Left ventricle myocardium inferior (tissue), 1 donor: ENCODE data around the gene CDC14B. TPM values are rescaled to one million over a fixed set of nuclear protein-coding genes. Genes with fewer than 3 reads are reported as not detected.

Source experiments
- DNase-seq: peaks from one replicate; pipeline ENCODE4 v3.0.0-alpha.2; 2020
- H3K27ac ChIP-seq: fragments of 200-600 bp; replicated peaks from 2 replicates; pipeline ENCODE4 v1.8.0; 2021
- H3K27me3 ChIP-seq: fragments of 200-600 bp; 2 replicates; pipeline ENCODE4 v1.8.0; 2021; ENCODE audit warnings: low read depth
- H3K36me3 ChIP-seq: fragments of 200-600 bp; 2 replicates; pipeline ENCODE4 v1.8.0; 2021
- H3K4me1 ChIP-seq: fragments of 200-600 bp; 2 replicates; pipeline ENCODE4 v1.8.0; 2021
- H3K4me3 ChIP-seq: fragments of 200-600 bp; 2 replicates; pipeline ENCODE4 v1.8.0; 2021; ENCODE audit warnings: mild to moderate bottlenecking, moderate library complexity
- H3K9me3 ChIP-seq: fragments of 200-600 bp; replicated peaks from 2 replicates; pipeline ENCODE4 v1.8.0; 2021
- intact Hi-C: fragments of 100-400 bp; cut with micrococcal nuclease; formaldehyde crosslinking; loops from one replicate; pipeline ENCODE4 v1.11.0; 2022
- total RNA-seq: library from RNA; stranded (reverse); fragmentation: NEBNext Ultra II Directional; extraction: Animal tissue kit (Norgen Biotek cat#: 25700); gene quantifications from one replicate; pipeline ENCODE4 v1.2.1, GENCODE V29; 2021
- TF ChIP-seq, protein P1 (sequence below): fragments of 200-600 bp; IDR thresholded peaks from 2 replicates; pipeline ENCODE4 v1.8.0; 2021; ENCODE audit warnings: antibody characterized with exemption, mild to moderate bottlenecking, borderline replicate concordance
- donor health status: DM: no; HTN: yes; CAD: no; lungs with severe emphysema.

CDC14B gene
- total RNA-seq, 1 donor from 2014 or later, result 26.4 TPM

DNA sequence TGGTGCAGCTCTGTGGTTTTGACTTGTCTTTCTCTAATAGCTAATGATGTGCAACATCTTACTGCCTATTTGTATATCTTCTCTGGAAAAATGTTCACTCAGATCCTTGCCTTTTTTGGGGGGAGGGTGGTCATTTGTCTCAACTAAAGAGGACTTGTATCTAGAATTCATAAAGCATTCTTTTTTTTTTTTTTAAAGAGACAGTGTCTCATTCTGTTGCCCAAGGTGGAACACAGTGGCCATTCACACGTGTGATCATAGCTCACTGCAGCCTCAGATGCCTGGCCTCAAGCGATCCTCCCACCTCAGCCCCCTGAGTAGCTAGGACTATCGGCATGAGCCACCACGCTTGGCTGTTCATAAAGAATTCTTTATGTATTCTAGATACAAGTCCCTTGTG, 136.4 kb downstream of the CDC14B start:
- Histone ChIP-seq H3K27ac (no peak overlapping the region), H3K9me3 (no peaks in the 10 kb centered on the region), H3K4me3 (no peak overlapping the region), H3K36me3 (peaks cover 13% of the 10 kb centered on the region), H3K27me3 (no peaks in the 10 kb centered on the region), H3K4me1 (peaks cover 25% of the 10 kb centered on the region)
- DNase-seq, result no peak
- intact Hi-C loops, result no loop called here
- TF ChIP-seq, protein P1, sequence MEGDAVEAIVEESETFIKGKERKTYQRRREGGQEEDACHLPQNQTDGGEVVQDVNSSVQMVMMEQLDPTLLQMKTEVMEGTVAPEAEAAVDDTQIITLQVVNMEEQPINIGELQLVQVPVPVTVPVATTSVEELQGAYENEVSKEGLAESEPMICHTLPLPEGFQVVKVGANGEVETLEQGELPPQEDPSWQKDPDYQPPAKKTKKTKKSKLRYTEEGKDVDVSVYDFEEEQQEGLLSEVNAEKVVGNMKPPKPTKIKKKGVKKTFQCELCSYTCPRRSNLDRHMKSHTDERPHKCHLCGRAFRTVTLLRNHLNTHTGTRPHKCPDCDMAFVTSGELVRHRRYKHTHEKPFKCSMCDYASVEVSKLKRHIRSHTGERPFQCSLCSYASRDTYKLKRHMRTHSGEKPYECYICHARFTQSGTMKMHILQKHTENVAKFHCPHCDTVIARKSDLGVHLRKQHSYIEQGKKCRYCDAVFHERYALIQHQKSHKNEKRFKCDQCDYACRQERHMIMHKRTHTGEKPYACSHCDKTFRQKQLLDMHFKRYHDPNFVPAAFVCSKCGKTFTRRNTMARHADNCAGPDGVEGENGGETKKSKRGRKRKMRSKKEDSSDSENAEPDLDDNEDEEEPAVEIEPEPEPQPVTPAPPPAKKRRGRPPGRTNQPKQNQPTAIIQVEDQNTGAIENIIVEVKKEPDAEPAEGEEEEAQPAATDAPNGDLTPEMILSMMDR, result no peak

- Histone ChIP-seq H3K4me1 (peaks cover 18% of the 10 kb centered on the region), H3K27ac (no peak overlapping the region), H3K9me3 (no peaks in the 10 kb centered on the region), H3K27me3 (no peaks in the 10 kb centered on the region), H3K4me3 (no peak overlapping the region), H3K36me3 (peaks cover 11% of the 10 kb centered on the region)
- intact Hi-C loops, result no loop called here
- no peak for DNase-seq
- TF ChIP-seq, protein P1, result no peak
Observed at GRCh38 chr9:96482476-96482875, 137.2 kb downstream of the CDC14B start.

DNA sequence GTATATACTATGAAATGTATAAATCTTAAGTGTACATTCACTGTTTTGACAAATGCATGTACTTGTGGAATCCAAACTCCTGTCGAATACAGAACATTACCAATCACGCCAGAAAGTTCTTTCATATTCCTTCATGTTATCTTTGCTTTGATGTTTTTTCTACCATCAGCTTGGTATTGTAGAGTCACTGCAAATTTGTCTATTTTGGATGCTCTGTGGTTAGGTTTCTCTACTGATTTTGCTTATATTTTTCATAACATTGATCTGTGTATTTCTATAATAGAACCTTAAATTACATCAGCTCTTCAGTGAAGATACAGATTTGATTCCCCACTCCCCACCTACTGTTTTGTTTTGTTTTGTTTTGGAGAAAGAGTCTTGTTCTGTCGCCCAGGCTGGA, 138.9 kb downstream of the CDC14B start:
- intact Hi-C loops, result no loop called here
- Histone ChIP-seq H3K27ac (no peak overlapping the region), H3K36me3 (peaks cover 16% of the 10 kb centered on the region), H3K9me3 (no peaks in the 10 kb centered on the region), H3K4me3 (no peak overlapping the region), H3K27me3 (no peaks in the 10 kb centered on the region), H3K4me1 (peaks cover 8% of the 10 kb centered on the region)
- no peak for DNase-seq
- TF ChIP-seq, protein P1, result no peak

DNA sequence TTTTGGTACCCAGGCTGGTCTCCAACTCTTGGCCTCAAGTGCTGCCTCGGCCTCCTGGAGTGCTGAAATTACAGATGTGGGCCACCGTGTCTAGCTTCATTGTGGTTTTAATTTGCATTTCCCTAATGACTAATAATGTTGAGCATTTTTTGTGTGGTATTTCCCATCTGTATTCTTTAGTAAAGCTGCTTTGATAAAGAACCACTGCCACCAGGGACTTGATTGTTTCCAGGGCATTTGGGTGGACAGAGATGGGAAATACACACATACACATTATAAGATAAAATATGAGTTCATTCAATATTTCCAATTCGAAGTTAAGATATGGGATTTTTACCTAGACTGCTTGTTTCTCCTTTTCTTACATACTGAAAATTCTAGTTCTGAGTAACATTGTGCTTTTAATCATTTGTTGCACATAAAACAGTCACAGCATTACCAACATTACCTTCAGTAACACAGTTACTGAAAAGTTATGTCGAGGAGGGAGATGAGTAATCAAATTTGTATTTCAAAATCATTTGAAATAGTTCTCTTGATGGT, 140.7 kb downstream of the CDC14B start:
- no peak for DNase-seq
- Histone ChIP-seq H3K27me3 (no peaks in the 10 kb centered on the region), H3K4me1 (peaks cover 7% of the 10 kb centered on the region), H3K36me3 (peaks cover 23% of the 10 kb centered on the region), H3K4me3 (no peak overlapping the region), H3K9me3 (no peaks in the 10 kb centered on the region), H3K27ac (no peak overlapping the region)
- intact Hi-C loops, result no loop called here
- TF ChIP-seq, protein P1, result no peak

DNA sequence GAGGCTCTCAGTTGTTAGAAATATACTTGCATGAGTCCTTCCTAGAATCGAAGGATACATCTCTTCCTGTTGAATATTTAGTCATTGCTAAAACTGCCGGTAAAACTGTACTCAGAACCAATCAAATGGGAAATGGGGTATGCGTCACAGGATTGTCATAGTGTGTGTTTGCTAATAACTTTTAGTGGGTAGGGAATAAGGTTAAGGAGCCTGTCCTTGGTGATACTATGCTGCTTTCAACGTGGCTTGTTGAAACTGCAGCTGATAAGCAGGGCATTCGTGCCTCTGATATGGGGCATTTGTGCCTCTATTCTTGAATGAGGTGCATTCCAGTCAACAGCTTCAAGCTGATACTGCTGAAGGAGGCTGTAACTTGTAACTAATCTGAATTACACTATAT, 143.1 kb downstream of the CDC14B start:
- Histone ChIP-seq H3K4me1 (peaks cover 7% of the 10 kb centered on the region), H3K9me3 (no peaks in the 10 kb centered on the region), H3K27ac (peak overlapping the region; percentile 67), H3K4me3 (peak overlapping the region; percentile 11), H3K27me3 (no peaks in the 10 kb centered on the region), H3K36me3 (peaks cover 46% of the 10 kb centered on the region)
- intact Hi-C loops, result no loop called here
- no peak for DNase-seq
- TF ChIP-seq, protein P1, result no peak
